ENCODE results near the gene PRKCA.

PRKCA gene

DNA sequence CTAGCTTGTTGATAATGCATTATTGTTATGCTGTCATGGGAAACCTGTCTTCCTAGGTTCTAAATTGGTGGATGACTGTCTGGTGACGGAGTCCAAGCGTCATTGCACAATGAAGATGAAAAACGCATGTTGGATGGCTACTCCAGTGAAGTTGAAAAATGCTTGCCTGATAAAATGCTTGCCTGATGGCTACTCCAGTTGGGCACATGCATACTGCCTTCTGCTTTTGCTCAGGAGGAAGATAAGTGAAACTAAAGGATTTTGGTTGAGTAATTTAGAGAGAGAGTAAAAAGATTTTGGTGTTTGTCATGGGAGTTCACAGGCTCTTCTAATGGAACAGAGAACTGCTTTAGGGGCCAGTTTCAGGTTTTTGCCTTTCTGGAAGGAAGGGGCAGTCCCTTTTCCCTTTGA lies 118.6 kb downstream of the PRKCA start:
- no peak for DNase-seq

DNA sequence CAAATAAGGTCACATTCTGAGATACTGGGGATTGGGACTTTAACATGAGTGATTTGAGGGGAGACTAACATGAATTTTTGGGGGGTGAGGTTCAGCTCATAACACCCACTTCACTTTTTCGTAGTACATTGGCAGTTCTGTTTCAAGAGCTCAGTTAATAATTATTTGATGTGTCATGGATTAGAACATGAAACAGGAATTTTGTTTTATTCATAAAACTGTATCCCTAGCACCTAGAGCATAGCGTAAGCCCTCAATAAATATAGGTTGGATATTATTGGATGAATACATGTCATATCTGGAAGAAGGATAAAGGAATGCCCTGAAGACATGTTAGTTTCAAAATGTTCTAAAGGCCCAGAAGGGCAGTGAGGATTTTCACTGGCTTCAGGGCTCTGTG lies 119.8 kb downstream of the PRKCA start:
- DNase-seq, result no peak

DNA sequence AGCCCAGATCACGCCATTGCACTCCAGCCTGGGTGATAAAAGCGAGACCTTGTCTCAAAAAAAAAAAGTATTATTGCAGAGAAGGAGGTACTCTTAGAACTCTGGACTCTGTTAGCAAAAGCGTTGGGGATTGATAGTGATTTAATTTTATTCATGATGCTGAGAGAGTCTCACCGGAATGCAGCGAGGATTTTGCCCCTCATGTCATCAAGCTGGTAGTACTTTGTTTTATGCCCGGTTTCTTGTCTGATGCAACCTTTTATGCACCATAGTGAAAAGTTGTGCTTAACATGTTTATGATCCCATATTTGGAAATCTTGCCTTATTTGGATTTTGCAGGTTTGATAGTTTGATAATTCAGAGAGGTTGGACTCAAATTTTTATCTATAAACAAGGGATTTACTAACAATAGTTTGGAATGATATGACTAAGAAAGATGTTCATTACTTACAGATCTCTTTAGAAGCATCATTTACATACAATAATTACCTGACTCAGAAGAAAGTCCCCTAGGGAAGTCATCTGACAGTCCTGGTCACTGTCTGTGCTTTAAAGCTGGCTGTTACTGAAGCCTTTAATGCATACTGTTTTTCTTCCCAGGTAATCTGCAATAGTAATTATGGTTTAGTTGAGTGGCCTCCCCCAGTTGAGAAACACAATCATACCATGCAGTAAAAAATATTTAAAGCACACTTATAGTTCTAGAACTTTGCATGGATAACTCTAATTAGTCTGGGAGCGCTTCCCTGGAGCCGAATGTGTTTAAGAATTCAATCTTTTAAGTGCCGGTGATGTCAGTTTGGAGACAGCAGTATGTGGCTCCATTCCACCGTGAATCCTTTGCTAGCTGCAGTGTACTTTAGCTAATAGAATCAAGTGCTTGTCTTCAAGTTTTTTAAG lies 120.9 kb downstream of the PRKCA start:
- no peak for DNase-seq

DNA sequence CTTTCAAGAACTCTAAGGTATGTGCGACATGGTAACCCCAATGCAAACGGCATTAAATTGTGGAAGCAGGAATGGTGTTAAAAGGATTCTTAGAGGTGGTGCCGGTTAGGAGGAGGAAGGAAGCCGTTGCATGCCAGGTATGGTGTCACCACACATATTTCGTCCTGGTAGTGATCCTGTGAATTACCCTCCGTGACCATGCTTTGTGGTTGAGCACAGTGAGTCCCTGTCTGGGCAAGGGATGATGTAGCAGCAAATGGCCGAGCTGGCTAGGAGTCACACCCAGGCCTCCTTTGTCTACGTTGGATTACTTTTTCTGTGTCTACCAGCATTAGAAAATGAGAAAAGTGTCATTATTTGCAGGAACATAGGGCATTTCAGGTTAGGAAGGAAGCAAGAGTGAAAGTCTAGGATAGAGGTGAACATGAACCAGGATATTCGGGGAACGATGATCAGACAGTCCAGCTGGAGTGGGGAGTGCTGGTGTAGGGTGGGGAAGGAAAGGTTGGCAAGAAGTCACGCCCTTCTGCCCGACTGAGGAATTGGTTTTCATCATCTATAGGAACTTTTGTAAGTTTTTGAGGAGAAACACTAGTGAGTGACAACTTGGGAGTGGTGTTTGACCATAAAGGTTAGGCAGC lies 123.5 kb downstream of the PRKCA start:
- no peak for DNase-seq

DNA sequence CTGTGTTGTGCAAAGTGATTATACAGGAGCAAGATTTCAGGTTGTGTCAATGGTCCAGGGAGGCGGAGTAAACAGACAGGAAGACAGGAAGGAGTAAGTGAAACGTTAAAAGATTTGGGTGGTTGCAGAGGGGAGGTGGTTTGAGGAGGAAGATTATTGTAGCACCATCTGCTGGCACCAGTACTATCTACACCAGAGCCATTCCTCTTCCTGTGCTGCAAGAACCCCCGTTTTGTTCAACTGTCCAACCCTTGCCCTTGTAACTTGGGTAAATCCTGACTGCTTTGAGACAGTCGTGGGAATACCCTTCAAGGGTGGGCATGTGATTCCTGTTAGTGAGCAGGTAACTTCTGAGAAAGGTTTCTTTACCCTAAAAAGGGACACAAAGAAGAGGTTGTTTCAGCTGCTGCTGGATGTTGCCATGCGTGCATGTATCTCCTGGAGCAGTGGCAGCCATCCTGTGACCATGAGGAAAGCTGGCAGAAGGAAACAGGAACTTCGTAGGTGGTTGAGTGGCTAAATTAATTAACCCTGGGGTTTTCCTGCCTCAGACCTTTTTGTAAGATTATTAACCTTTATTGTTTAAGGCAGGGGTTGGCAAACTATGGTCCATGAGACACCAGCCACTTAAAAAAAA lies 124.1 kb downstream of the PRKCA start:
- DNase-seq, result peak; percentile 40 to 60

DNA sequence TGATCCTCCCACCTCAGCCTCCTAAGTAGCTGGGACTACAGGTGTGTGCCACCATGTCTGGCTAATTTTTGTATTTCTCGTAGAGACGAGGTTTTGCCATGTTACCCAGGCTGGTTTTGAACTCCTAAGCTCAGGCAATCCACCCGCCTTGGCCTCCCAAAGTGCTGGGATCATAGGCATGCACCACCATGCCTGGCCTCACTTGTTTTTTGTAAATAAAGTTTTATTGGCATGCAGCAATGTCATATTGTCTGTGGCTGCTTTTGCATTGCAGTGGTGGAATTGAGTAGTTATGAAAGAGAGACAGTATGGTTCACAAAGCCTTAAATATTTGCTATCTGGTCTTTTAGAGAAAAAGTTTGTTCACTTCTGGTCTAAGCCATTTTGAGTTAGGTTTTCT lies 124.7 kb downstream of the PRKCA start:
- DNase-seq, result no peak

DNA sequence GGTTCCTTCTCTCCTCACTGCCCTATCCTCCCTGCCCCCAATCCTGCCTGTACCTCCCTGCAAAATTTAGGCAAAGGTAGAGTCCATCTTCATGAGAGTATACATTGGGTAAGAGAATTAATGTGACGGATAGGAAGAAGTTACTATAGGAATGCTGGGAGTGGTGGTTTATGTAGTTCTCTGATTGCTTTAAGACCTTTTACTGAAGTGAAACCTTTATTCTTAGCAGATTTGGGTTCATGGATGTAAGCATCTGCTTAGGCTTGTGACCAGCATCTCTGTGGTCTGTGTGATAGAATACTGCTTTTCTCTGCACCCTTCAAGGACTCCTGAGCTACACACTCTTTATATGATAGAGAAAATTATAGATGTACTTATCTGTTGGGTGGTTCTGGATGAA lies 127.3 kb downstream of the PRKCA start:
- no peak for DNase-seq

DNA sequence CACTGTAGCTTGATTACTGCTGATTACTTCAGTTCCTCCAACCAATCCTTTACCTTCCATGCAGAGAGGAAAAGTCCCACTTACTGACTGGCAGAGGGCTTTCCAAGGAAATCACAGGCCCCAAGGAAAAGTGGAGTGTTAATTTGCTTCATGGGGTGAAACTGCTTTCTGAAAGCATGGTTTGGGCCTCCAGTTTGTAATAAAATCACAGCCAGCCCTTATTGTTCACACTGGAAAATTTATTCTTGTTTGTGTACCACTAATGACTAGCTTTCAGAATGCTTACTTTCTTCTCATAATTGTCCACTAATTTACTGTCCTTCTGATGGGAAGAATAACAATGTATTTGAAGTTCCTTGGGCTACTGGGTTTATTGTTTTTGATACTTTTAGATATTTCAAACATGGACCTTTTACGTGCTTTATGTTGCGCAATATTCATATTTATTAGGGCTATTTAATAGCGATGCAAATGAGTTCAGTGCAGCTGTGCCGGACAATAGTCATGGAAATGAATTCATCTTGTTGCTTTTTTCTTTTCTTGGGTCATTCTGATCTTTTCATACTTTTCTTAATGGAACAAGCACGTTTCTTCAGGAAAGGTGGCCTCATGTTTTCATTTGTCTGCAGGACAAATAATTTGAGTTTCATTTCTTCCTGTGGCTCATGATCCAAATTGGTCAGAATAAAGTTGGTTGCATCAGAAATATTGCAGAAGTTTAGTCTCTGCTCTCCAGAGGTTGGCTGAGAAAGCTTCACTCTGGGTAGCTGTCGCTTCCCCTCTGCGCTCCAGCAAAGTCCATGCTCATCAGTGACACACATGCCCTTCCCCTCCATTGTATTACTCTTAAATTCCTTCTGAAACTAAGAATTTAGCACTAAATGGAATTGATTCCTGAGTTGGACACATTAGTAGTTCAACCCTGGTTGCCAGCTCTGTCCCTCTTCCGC lies 128.7 kb downstream of the PRKCA start:
- peak in 1 of 2 donors; percentile 21 for DNase-seq

DNA sequence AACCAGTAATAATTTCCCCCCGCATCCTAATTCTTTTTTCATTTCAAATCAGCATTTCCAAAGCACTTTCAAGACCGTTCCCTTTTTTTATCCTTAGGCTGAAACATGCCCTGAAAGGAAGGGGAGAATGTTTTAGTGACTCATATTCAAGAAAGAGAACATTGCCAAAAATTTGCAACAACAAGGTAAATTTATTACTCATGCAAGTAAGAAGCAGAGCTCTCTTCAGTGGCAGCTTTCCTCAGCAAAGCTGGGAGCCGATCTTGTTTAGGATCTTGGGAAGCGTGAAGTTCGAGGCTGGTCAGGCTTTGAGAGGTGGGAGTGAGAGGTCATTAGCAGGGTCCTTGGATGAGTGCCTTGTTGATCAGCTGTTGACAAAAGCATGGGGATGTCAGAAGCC lies 129.5 kb downstream of the PRKCA start:
- no peak for DNase-seq

DNA sequence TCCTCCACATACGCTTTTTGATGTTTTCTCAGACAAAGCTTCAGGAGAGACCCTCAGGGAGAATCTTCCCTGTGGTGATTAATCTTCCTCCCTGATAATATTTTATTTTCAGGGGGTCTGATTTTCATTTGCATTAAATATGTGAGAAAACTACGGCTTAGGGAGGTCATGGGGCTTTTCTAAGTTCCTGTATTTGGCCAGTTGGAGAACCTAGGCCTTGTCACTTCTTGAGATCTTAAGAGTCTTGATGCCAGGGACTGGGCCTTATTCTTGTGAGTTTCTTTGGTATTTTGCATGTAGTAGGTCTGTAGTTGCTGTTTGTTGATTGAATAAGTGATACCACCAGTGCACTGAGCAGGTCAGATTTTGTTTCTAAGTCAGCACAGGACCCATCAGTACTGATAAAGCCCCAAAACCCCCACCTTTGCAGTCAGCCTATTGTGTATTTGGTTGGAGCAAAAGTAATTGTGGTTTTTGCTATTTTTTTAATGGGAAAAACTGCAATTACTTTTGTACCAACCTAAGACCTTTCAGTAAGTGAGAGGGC lies 130.1 kb downstream of the PRKCA start:
- DNase-seq, result no peak

DNA sequence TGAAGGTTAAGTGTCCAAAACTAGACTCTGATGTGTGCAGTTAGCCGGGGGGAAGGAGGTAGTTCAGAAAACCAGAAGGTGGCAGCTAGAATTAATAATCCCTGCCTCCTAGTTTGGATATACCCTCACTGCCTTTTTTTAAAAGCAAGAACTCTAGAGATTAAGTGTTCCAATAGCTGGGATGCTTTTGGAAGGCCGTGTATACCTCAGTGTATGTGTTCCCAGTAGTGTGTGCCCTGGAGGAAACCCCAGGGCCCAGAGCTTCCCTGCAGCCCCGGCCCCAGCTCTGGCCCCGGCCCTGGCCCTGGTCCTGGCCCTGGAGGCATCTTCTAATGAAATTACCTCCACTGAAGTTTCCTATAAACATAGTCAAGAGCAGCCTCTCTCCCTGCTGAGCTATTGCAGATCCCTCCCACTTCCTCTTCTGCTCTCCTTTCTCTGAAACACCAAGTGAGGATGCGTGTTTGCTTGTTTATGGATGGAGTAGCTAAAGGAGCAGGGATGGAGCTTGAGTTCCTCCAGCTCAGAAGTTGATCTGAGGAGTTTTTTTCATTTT lies 130.7 kb downstream of the PRKCA start:
- no peak for DNase-seq

DNA sequence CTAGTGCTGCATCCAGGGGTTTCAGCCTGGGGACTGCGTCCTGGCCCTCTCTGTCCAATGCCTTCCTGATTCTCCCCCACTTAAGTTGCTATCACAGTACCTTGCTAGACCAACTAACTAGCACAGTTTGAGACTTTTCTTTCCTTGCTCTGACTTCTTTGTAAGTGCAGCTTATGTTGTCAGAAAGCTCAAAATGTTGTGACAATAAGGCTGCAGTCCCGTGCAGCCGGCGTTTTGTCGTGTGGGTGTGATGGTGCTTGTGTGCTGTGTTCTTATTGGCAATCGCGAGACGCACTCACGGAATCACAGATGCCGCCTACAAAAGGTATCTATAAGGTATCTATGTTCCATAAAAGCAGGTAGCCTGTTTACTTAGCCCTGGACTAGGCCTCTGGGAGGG lies 132.8 kb downstream of the PRKCA start:
- no peak for DNase-seq

DNA sequence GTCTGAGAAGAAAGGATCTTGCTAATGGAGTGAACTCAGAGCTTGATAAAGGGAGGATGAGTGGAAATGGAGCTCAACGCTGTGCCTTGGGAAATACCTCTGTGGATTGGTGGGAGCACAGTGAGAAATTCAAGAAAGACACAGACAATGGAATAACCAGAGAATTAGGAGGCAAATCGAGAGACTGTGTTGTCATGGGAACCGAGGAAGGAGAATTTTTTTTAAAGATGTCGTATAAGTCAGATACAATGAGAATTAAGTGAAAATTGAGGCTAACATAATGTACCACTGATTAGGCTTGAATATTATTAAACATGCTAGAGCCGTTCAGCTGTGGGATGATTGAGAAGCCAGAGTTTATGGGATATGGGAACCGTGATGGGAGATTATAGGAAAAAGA lies 134.2 kb downstream of the PRKCA start:
- DNase-seq, result no peak

DNA sequence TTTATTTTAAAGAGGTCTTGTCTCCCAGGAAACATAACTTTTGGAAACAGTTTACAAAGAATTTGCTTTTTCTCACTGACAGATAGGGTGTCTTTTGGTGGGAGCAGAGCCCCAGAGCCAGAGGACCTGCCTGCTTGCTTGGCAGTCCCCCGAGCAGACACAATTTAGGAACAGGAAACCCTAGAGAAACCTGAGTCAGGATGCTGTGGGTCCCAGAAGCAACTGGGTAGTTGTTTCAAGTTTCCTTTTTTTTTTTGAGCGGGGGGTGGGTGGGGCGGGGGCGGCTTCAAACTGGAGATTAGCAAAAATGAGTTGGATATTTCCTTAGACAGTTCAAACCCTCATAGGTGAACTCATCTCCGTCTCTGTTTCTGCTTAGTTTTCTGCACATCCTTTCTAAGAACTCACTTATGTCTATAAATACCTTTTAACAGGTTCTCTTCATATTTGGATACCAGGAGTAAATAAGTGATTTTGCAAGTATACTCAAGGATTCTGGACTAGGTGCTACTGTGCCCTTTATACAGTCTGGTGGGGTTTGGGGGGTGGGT lies 135.1 kb downstream of the PRKCA start:
- DNase-seq, result no peak

DNA sequence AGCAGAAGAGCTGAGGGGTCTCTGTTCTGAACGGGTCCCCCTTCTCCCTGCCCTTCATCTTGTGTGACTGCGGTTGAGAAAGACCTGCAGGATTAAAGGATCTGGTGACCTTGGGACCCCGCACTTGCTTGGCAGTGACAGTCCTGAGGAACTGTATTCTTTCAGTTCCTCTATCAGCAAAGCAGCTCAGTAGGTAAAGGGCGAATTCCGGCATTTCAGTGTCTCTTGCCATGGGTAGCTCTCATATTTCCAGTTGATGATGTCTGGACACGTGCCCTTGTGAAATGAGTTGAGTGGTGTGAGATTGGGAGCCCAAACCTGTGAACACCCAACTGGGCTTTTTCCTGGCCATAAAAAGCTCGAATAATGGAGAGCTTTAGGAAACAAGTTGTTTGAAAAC lies 135.7 kb downstream of the PRKCA start:
- DNase-seq, result no peak

DNA sequence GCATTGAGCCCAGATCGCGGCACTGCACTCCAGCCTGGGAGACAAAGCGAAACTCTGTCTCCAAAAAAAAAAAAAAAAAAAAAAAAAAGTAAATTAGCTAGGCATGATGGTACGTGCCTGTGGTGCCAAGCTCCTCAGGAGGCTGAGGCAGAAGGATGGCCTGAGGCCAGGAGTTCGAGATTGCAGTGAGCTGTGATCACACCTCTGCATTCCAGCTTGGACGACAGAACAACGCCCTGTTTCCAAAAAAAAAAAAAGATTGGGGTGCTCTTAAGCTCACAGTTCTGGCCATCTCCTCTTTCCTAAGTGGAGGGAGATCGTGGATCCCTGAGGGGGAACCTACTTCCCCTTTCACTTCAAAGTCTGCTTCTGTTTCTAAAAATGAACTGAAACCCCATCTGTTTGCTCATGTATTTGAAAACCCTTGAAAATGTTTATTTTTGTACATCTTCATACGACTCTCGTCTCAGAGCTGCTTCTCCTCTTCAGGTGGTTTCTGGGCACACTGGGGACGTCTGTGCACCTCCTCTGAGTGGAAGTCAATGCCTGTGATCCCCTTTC lies 138.8 kb downstream of the PRKCA start:
- DNase-seq, result no peak

DNA sequence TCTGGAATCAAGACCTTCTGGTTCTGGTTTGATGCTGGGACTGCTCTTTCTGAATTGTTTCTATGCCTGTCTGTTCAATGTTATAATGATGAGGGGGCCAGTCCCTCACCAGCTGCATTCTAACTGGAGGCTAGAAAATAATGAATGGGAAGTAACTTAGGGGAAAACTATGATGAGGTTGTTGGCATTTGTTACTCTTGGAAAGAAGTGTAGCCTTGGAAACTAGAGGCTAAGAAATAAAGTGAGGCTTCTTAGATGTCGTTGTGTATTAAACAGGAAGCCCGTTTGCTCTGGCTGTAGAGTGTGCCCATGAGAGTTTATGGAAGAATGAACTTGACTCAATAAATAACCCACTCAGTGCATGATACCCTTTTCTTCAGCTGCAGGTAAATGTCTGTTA lies 140.8 kb downstream of the PRKCA start:
- no peak for DNase-seq

DNA sequence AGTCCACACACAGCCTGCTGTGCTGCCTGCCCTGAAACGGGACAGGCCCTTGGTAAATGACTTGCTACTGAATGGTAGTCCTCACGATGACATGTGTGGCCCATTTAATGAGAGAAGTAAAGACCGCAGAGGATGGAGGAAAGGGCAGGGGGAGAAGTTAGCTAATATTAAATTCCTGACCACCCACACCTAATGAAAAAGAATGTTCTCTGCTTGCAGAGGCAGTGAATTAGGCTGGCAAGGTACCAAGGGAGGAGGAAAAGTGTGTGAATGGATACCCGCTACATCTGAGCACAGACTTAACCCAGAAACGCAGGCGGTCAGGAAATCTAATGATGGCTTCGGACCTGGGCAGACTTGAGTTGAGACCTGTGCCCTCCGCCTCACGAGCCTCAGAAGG lies 141.2 kb downstream of the PRKCA start:
- DNase-seq, result no peak

DNA sequence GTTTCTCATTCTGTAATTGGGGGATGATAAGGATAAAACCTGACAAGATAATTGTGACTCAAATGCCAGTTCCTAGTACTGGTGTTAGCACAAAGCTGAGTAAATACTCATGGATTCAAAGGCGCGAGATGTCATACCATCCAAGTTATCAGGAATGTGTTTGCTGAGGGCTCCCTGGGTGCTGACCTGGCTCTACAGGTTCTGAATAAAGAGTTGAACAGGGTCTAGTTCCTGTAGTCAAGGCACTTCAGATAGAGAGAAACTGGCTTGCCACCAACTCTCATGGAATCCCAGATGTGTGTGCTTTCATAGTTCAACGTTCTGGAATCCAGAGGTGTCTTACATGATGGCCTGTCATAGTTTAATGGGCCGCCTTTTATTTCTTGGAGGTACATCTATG lies 141.6 kb downstream of the PRKCA start:
- DNase-seq, result no peak

DNA sequence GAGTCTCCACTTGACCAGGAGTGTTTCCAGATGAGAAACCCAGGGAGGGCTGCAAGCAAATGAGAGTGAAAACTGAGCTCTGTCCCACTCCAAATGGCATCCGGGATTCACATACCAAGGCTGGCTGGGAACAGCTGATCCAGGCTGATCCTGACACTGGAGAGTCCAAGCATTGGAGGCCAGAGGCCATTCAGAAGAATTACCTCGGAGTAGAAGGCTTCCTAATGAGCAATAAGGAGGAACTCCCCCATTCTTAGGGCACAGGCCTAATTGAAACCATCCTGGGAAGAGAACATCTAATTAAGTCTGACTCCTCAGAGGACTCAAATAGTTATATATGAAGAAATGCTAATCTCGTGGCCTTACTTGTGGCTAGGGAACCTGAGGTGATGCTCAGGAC lies 142.8 kb downstream of the PRKCA start:
- no peak for DNase-seq

DNA sequence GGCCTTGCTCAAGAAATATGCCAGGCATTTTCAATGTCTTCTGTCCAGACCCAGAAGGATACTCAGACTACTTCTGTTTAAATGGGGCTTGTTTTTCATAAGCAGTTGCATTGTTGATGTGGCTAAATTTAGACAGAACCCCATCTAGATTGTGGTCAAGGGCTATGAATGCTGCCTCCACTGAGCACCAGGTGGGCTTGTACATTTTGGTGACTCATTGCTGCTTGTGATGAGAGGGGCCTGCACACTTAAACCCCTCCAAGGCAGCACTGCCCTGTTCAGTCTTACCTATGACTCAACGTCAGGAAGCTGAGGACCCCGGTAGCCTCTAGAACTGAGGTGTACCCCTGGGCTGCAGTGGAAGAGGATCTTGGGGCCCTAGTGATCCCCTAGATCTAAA lies 144.0 kb downstream of the PRKCA start:
- DNase-seq, result no peak

DNA sequence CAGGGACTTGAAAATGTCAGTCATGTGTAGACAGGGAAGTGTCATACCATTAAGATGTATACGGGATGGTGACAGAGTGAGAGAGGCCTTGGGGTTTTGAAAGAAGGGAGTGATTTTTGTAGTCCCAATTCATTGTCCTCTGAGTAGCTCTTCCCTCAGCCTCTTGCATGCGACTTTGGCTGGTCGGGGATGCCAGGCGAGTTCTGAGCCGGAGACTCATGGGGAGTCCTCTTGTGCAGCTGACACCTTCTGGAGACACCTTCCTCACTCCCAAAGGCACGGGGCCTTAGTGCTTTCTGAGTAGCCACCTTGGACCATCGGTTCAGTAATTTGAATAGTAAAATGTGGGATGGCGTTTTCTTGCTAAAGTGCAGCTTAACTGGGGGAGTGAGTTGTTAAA lies 144.7 kb downstream of the PRKCA start:
- DNase-seq, result no peak
